Liver (tissue), 3 donors: ENCODE measurements around the gene PRDM2.

Experiments
- CTCF ChIP-seq: fragments of 150-350 bp; IDR thresholded peaks from 2 replicates; pipeline ENCODE4 v1.5.1; 2017; ENCODE audit warnings: improper control_type of control experiment, low read depth, low read length; ENCODE audit not compliant: missing input control
- HNF4A ChIP-seq, 2 donors: conservative IDR thresholded peaks; 2 replicates each; pipeline ENCODE4 v1.6.1; 2016; ENCODE audit warnings: antibody characterized with exemption in 2 of 2, mild to moderate bottlenecking in 2 of 2
- HNF4G ChIP-seq: IDR thresholded peaks from 2 replicates; pipeline ENCODE4 v1.6.1; 2016; ENCODE audit warnings: antibody characterized with exemption
- MAX ChIP-seq: IDR thresholded peaks from 2 replicates; pipeline ENCODE4 v1.6.1; 2016; ENCODE audit warnings: antibody characterized with exemption
- RAD21 ChIP-seq, 2 donors: IDR thresholded peaks; 2 replicates each; pipeline ENCODE4 v1.6.1; 2016; ENCODE audit warnings: antibody characterized with exemption in 2 of 2, mild to moderate bottlenecking in 2 of 2
- REST ChIP-seq: IDR thresholded peaks from 2 replicates; pipeline ENCODE4 v1.6.1; 2016; ENCODE audit warnings: antibody characterized with exemption, mild to moderate bottlenecking
- TAF1 ChIP-seq: conservative IDR thresholded peaks from 2 replicates; pipeline ENCODE4 v1.6.1; 2016; ENCODE audit warnings: antibody characterized with exemption, mild to moderate bottlenecking
- donor health status: healthy.
- donor health status: healthy.

GRCh38 chr1:13779930-13780329 is 79.9 kb downstream of the PRDM2 start:
- no peak for TF ChIP-seq CTCF
- TF ChIP-seq REST = no peak
- TF ChIP-seq RAD21 (IDR thresholded peaks at IDR 0.05) = no peak
- no peak for TF ChIP-seq HNF4A (conservative IDR thresholded peaks at IDR 0.05)
- TF ChIP-seq MAX = no peak
- TF ChIP-seq HNF4G = no peak
- TF ChIP-seq TAF1 = no peak
